Measurements from ENCODE around the gene NRARP.

DNA sequence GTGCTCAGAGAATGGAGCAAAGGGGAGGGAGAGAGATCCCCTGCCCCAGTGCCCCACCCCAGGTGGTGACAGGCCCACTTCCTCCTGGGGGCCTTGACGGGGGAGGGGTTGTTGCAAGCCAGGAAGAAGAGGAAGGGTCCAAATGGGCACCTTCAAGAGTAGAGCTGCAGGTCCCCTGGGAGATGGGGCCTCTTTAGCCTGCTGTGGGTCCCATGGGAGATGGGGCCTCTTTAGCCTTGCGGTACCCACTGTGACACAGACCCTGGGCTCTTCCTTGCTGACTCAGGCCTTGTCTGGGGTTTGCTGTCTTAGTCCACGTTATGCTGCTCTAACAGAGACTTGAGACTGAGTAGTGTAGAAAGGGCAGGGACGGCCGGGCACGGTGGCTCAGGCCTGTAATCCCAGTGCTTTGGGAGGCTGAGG, 34.1 kb downstream of the NRARP start:
- TF ChIP-seq, protein P1, sequence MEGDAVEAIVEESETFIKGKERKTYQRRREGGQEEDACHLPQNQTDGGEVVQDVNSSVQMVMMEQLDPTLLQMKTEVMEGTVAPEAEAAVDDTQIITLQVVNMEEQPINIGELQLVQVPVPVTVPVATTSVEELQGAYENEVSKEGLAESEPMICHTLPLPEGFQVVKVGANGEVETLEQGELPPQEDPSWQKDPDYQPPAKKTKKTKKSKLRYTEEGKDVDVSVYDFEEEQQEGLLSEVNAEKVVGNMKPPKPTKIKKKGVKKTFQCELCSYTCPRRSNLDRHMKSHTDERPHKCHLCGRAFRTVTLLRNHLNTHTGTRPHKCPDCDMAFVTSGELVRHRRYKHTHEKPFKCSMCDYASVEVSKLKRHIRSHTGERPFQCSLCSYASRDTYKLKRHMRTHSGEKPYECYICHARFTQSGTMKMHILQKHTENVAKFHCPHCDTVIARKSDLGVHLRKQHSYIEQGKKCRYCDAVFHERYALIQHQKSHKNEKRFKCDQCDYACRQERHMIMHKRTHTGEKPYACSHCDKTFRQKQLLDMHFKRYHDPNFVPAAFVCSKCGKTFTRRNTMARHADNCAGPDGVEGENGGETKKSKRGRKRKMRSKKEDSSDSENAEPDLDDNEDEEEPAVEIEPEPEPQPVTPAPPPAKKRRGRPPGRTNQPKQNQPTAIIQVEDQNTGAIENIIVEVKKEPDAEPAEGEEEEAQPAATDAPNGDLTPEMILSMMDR (IDR thresholded peaks at IDR 0.05; ENCODE audit: low read depth, low read length, poor library complexity, severe bottlenecking), result no peak
- TF ChIP-seq EZH2phosphoT487 (IDR thresholded peaks at IDR 0.05; ENCODE audit: borderline replicate concordance, low read length), result no peak
